SK-N-DZ (cell line): ENCODE measurements around the gene SLAMF8.

Experiments
- DNase-seq: peaks from one replicate; pipeline ENCODE4 v3.0.0-alpha.2; 2015; ENCODE audit warnings: low spot score

Gene SLAMF8

GRCh38 chr1:159845751-159846629 is 19.3 kb downstream of the SLAMF8 start:
- DNase-seq = no peak

DNA sequence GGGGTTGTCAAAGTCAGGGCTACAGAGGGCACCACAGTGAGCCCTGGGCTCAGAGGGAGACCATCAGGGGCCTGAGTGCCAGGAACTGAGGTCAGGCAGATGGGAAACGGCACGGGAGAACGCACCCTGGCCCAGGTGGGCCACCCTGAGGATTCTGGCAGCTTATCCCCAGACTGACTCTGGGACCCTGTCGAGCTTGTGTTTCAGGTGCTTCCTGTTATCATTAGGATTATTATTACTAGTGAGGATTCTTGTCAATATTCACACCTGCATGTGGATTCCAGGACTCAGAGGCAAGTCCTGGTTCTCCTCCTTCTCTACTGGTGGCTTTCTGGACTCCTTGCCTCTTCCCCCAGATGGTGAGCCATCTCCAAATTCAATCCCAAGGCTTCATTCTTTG is 20.6 kb downstream of the SLAMF8 start:
- no peak for DNase-seq

- DNase-seq = no peak
Observed at GRCh38 chr1:159848326-159848725, 21.7 kb downstream of the SLAMF8 start.

DNA sequence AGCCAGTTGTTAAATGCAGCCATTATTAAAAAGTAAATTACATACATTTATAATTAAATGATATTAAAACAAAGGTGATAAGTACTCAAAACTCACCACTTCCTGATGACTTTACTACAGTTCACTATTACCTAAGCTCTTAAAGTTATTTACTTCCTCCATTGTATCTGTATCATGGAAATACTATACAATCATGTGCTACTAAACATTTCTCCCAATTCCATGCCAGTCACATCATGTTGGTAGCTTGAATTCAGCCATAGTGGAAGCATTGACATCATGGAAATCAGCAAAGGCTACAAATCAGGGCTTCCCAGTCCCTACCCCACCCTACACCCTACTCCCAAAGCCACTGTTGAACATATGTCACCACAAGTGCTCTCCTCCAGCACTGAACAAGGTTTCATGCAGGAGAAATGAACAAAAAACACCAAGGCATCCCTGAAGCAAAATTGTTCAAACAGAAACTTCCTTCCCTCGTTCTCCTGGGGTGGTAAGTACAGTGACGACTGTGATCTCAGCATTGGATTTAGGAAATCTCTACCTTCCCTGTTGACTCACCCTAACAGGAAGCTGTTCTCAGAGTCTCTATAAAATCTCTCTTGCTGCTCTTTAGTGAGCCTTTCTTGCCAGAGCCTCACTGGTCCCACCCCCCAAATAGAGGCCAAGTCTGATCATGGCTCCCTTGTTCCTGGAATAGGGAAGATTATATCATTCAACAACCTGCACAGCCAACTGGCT is 23.1 kb downstream of the SLAMF8 start:
- DNase-seq = no peak

DNA sequence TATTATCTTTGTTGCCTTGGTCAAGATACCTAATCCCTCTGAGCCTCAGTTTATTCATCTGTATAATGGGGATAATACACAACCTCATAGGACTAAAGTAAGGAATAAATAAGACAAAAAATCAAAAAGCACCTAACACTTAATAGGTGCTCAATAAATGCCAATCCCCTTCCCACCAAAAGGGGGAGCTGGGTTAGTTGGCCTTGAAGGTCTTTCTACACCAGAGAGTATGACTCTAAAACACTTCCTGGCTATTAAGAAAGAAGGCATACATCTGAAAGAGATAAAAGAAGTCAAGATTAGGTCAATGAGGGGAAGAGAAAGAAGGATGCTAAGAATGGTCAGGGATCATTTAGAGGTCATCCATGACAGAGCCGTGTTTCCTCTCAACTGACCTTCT is 24.7 kb downstream of the SLAMF8 start:
- DNase-seq = no peak

DNA sequence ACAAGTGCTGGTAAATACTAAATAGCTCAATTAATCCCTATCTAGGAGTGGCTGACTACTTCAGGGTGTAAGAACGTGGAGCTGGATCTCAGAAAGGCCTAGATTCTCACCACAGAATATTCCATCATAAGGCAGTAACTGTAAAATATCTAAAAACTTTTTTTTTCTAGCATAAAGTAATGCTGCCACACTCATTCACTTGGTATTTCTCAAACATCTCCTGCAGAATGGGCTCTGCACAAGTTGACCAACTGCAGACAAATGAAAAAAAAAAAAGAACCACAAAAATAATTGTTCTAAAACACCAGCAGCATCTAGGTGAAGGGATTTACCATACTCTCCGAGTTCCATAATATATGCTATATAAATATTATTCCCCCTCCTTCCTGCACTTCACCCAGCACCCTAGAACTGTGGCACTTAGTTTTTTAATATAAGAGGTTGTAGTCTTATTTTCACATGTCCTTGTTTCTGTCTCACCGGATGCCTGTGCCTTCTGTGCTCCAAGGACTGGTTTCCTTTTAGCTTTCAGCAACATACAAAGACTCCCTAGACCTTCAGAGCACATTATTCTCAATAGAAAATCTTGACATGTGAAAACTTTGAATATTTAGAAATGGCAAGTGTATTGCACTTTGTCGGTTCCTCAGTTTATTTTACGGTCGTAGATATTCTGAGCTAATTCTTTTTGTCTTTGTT is 26.9 kb downstream of the SLAMF8 start:
- DNase-seq = no peak

GRCh38 chr1:159854116-159854692 is 27.5 kb downstream of the SLAMF8 start:
- peak; percentile 36 for DNase-seq

- peak; percentile 75 for DNase-seq
Observed at GRCh38 chr1:159854693-159855192, 28.1 kb downstream of the SLAMF8 start.

- no peak for DNase-seq
Observed at GRCh38 chr1:159855709-159856108, 29.0 kb downstream of the SLAMF8 start.

DNA sequence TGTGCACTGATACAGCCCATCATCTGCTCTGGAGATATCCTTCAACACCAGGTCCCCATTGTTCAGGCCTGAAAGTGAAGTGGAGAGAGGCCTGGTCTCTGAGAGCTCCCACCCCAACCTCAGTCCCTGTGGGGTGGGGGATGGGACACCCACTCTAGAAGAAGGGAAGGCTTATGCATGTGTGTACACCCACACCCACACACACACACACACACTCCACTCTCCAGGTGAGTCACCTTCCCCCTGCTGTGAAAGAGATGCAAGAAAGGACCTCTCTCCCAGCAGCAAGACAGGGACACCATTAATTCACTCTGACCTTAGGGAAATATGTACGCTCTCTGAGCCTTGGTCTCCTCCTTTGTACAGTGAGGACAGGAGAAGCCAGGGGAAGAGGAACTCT is 29.9 kb downstream of the SLAMF8 start:
- no peak for DNase-seq

DNA sequence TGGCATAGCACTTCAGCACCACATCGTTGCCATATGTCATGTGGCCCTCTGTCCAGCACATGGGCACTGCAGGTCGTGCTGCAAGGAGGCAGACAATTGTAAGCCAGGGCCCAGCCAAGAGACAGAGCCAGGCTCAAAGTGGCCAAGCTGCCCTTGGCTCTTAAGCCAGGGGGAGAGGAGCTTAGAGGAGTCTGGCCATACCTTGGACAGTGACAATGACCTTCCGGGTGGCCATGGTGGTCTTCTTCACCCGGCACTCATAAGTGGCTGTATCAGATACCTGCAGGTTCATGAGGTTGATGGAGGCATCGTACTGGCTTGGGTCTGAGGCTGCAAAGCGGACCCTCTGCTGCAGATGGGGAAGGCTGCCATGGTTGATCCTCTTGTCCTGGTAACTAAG is 31.2 kb downstream of the SLAMF8 start:
- no peak for DNase-seq

DNA sequence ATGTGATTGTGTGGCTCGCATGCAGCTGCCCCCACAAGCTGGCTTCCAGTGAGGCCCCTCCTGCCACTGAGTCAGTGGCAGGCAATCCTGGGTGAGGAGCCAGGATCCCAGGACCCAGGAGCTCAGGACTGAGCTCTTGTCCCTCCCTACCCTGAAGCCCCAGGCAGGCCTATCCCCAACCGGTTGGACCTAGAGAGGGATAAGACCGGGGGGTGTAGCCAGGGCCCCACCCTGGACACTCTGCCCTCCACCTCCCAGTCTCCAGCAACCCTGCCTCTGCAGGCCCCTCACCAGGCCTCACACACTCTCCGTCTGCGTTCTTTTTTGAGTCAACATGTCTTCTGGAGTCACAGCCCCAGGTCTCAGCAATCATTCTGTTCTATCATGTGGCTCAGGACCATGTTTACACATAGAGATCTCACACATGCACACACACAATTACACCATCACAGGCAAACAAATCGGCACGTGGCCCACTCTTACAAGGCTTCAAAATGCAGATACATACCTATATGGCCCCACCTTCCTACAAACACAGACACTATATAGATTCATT is 33.2 kb downstream of the SLAMF8 start:
- DNase-seq = no peak

DNA sequence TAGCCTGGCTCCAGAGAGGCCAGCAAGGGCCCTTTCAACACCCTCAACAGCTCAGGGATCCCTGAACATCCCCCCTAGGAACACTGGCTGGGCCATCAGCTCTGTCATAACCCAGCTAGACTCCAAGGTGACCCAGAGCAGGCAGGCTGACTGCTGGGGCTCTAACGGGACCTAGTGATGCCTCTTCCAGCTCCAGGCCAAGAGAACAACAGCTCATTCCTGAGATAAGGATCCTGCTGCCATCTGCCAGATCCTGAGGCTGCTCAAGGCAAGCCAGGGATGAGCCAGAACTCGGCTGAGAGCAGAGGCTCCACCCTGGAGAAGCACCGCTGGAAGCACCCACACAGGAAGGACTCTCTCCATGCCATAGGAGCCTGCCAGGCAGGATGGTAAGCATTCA is 33.8 kb downstream of the SLAMF8 start:
- peak; percentile 71 for DNase-seq

DNA sequence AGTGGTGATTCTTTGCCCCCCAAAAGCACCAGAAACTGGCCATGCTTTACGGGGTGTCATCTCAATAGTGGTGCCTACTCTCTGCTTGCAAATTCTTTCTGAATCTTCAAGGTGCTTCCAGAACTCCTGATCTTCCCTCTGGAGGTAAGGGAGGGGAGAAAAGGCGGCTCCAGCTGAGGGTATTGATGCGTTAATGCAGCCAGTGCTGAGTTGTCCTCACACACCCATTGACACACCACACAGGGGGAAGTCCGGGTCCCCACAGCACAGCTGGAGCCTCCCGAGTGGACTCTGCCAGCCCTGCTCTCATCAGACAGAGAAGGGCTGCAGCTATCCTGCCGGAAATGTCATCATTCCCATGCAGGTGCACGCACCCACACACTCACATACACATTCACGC is 34.5 kb downstream of the SLAMF8 start:
- DNase-seq = no peak

- DNase-seq = no peak
Observed at GRCh38 chr1:159862031-159862430, 35.4 kb downstream of the SLAMF8 start.

GRCh38 chr1:159862557-159862956 is 35.9 kb downstream of the SLAMF8 start, which contains the start of gene VSIG8:
Gene VSIG8, minus strand, starts transcription at chr1:159862657. Its CDS starts 136 bp downstream, at chr1:159862521.
- no peak for DNase-seq

GRCh38 chr1:159864262-159864661 is 37.6 kb downstream of the SLAMF8 start:
- no peak for DNase-seq

GRCh38 chr1:159866066-159866465 is 39.4 kb downstream of the SLAMF8 start:
- no peak for DNase-seq

DNA sequence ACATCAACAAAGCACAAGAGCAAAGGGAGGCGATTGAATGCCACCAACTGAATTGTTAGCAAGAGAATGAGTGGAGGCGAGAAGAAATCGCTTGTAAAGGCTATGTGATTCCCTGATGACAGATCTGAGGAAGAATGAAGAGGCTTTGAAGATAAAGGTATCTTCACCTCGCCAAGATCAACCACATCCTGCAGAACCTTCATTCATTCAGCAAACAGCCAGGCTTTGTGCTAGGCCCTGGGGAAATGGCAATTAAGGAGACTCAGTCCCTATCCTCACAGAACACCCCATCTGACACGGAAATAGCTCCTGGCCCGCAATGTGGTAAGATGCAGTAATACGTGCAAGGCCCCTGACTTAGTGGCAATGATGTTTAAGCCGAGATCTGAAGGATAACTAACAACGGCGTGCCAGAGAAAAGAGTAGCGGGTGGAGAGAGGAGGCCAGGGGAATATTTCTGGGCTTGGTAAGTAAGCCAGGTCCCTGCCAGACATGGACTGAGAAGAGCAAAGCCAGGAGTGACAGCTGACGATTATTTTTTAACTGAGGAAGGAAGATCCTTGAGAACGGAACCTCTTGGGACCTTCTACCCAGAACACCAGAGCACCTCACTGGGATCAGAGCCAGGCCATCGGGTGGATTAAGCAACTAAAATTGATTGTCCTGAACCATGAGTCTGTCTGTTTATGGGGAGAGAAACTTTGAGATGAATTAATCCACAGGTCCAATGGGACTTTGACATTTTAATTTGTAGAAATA is 40.4 kb downstream of the SLAMF8 start:
- DNase-seq = no peak

DNA sequence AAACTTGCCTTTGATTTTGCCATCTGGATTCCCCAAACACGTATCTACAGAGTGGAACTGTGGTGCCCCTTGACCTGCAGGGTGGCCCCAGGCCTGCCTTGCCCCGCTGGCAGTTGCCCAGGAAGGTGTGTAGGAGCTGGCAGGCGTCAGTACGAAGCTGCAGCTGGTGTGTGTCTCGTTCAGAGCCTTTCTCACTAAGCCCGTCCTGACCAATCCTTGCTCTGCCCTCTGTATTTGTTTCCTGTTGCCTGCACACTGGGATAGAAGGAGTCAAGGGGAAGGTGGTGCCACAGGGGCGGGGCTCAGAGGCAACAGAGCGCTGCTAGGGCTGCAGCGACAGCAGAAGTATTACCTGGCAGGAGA is 41.0 kb downstream of the SLAMF8 start:
- DNase-seq = peak; percentile 63

- DNase-seq = no peak
Observed at GRCh38 chr1:159868766-159869165, 42.1 kb downstream of the SLAMF8 start.
